Measurements from ENCODE around the gene PPT1.

Gene PPT1

DNA sequence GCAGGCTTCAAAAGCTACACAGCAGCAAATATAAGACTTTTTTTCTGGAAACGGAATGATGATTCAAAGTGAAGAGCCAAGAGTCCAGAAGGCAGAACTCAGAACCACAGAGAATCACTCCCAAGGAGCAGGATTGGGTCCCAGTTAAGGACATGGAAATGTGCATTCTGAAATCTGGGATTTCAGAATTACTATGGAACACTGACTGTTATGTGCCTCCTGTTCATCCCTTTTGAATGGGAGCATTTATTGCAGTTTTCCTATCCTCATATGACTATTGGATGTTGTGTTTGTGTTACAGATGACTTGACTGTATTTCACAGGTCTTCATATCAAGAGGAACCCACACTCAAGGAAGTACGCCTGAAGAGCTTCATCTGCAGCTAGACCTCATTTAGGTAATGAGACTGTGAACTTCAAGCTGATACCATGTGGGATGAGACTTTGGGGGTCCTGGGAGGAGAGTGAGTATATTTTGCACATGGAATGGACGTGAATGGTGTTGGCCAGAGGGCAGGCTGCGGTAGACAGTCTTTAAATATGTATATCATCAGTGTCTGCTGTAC is 73.6 kb downstream of the PPT1 start:
- Histone ChIP-seq H3K4me2 (ENCODE audit: low read length) (no peak overlapping the region), H3K27me3 (ENCODE audit: insufficient read depth, low read length) (peaks cover 3% of the 10 kb centered on the region; the same call in 1 of the 2 replicates), H3K4me3 (ENCODE audit: low read depth, low read length, poor library complexity, severe bottlenecking) (no peak overlapping the region), H3K79me2 (ENCODE audit: insufficient read depth, low read length) (no peaks in the 10 kb centered on the region), H3K9ac (ENCODE audit: low read length) (no peak overlapping the region), H3K9me2 (ENCODE audit: low read depth, low read length) (no peaks in the 10 kb centered on the region), H3K9me3 (ENCODE audit: low read length) (peaks cover 7% of the 10 kb centered on the region), H3K4me1 (ENCODE audit: insufficient read depth, low read length, severe bottlenecking) (no peaks in the 10 kb centered on the region), H3K36me3 (ENCODE audit: insufficient read depth, low read length) (no peaks in the 10 kb centered on the region; the same call in 1 of the 2 replicates), H3K27ac (ENCODE audit: low read depth, low read length, poor library complexity, severe bottlenecking) (no peak overlapping the region), H3F3A (ENCODE audit: insufficient read depth, low read length) (no peaks in the 10 kb centered on the region), H4K20me1 (ENCODE audit: insufficient read depth, low read length) (no peaks in the 10 kb centered on the region), H2AFZ (ENCODE audit: low read length) (no peak overlapping the region)
- no peak for TF ChIP-seq EZH2 (IDR thresholded peaks at IDR 0.05; ENCODE audit: borderline replicate concordance, low read length)
- TF ChIP-seq, protein P1, sequence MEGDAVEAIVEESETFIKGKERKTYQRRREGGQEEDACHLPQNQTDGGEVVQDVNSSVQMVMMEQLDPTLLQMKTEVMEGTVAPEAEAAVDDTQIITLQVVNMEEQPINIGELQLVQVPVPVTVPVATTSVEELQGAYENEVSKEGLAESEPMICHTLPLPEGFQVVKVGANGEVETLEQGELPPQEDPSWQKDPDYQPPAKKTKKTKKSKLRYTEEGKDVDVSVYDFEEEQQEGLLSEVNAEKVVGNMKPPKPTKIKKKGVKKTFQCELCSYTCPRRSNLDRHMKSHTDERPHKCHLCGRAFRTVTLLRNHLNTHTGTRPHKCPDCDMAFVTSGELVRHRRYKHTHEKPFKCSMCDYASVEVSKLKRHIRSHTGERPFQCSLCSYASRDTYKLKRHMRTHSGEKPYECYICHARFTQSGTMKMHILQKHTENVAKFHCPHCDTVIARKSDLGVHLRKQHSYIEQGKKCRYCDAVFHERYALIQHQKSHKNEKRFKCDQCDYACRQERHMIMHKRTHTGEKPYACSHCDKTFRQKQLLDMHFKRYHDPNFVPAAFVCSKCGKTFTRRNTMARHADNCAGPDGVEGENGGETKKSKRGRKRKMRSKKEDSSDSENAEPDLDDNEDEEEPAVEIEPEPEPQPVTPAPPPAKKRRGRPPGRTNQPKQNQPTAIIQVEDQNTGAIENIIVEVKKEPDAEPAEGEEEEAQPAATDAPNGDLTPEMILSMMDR (IDR thresholded peaks at IDR 0.05; ENCODE audit: low read length) = no peak
